ENCODE measurements around the gene TNFRSF13B.
"Not testable (repeated sequence)": the region's sequence is repeated elsewhere in the genome, so short reads cannot be mapped to it uniquely, and the experiment has no call there.

The TNFRSF13B gene

GRCh38 chr17:16961792-16962191, 10.1 kb downstream of the TNFRSF13B start:
- no peak for DNase-seq
- H3K36me3 ChIP-seq: no peaks in the 10 kb centered on the region
- no peaks in the 10 kb centered on the region for H3K27me3 ChIP-seq (ENCODE audit: insufficient read depth, low read depth, severe bottlenecking)
- TF ChIP-seq, protein P1, sequence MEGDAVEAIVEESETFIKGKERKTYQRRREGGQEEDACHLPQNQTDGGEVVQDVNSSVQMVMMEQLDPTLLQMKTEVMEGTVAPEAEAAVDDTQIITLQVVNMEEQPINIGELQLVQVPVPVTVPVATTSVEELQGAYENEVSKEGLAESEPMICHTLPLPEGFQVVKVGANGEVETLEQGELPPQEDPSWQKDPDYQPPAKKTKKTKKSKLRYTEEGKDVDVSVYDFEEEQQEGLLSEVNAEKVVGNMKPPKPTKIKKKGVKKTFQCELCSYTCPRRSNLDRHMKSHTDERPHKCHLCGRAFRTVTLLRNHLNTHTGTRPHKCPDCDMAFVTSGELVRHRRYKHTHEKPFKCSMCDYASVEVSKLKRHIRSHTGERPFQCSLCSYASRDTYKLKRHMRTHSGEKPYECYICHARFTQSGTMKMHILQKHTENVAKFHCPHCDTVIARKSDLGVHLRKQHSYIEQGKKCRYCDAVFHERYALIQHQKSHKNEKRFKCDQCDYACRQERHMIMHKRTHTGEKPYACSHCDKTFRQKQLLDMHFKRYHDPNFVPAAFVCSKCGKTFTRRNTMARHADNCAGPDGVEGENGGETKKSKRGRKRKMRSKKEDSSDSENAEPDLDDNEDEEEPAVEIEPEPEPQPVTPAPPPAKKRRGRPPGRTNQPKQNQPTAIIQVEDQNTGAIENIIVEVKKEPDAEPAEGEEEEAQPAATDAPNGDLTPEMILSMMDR (IDR thresholded peaks at IDR 0.05; ENCODE audit: low read depth, low read length): no peak
- no peak overlapping the region for H3K27ac ChIP-seq
- no peak overlapping the region for H3K4me3 ChIP-seq (ENCODE audit: low read depth, low read length)
- H3K9me3 ChIP-seq (ENCODE audit: severe bottlenecking): peaks cover 4% of the 10 kb centered on the region

- not testable (repeated sequence) for H3K36me3 ChIP-seq; DNase-seq; H3K4me3 ChIP-seq (ENCODE audit: low read depth, low read length); H3K27ac ChIP-seq; H3K9me3 ChIP-seq (ENCODE audit: severe bottlenecking); H3K27me3 ChIP-seq (ENCODE audit: insufficient read depth, low read depth, severe bottlenecking)
These were observed 10.9 kb downstream of the TNFRSF13B start for GRCh38 chr17:16961022-16961421.

GRCh38 chr17:16955011-16955410, 16.9 kb downstream of the TNFRSF13B start:
- not testable (repeated sequence) for H3K4me3 ChIP-seq (ENCODE audit: low read depth, low read length); H3K9me3 ChIP-seq (ENCODE audit: severe bottlenecking); H3K36me3 ChIP-seq

DNA sequence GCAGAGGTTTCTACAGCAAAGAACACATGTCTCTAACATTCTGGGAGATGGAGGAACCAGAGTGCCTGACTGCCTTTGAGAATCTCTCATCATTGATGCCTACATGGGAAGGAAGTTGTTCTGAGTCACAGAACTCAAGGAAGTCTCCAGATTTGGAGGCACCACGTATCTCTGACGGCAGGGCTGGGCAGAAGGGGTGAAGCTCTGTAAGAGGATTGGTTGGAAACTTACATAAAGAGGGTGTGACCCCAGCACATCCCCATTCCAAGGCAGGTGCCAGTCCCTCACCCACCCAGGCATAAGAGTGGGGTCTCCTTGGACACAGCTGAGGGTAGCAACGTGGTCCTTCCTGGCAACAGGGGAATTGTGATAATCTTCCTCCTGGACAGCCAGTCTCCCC, 17.4 kb downstream of the TNFRSF13B start:
- Histone ChIP-seq H3K27me3 (ENCODE audit: insufficient read depth, low read depth, severe bottlenecking) (no peaks in the 10 kb centered on the region), H3K9me3 (ENCODE audit: severe bottlenecking) (no peaks in the 10 kb centered on the region), H3K36me3 (no peaks in the 10 kb centered on the region), H3K27ac (no peak overlapping the region), H3K4me3 (ENCODE audit: low read depth, low read length) (no peak overlapping the region)
- no peak for DNase-seq
- TF ChIP-seq, protein P1 (IDR thresholded peaks at IDR 0.05; ENCODE audit: low read depth, low read length): no peak

More at GRCh38 chr17:16955011-16955410, 16.9 kb downstream of the TNFRSF13B start:
- H3K27ac ChIP-seq; H3K27me3 ChIP-seq (ENCODE audit: insufficient read depth, low read depth, severe bottlenecking); DNase-seq: not testable (repeated sequence)

DNA sequence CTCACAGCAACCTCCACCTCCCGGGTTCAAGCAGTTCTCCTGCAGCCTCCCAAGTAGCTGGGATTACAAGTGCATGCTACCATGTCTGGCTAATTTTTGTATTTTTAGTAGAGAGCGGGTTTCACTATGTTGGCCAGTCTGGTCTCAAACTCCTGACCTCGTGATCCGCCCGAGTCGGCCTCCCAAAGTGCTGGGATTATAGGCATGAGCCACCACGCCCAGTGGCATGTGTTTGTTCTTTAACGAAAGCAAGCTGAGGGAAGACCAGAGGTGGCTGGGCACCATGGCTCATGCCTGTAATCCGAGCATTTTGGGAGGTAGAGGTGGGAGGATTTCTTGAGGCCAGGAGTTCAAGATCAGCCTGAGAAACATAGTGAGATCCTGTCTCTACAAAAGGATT, 18.1 kb downstream of the TNFRSF13B start:
- no peak overlapping the region for H3K27ac ChIP-seq
- no peak for DNase-seq
- H3K9me3 ChIP-seq (ENCODE audit: severe bottlenecking): peaks cover 4% of the 10 kb centered on the region
- H3K36me3 ChIP-seq: no peaks in the 10 kb centered on the region
- H3K4me3 ChIP-seq (ENCODE audit: low read depth, low read length): no peak overlapping the region
- H3K27me3 ChIP-seq (ENCODE audit: insufficient read depth, low read depth, severe bottlenecking): no peaks in the 10 kb centered on the region
- TF ChIP-seq, protein P1 (IDR thresholded peaks at IDR 0.05; ENCODE audit: low read depth, low read length): no peak

GRCh38 chr17:16953347-16953746, 18.6 kb downstream of the TNFRSF13B start:
- TF ChIP-seq, protein P1 (IDR thresholded peaks at IDR 0.05; ENCODE audit: low read depth, low read length): no peak
- H3K4me3 ChIP-seq (ENCODE audit: low read depth, low read length): no peak overlapping the region
- H3K27me3 ChIP-seq (ENCODE audit: insufficient read depth, low read depth, severe bottlenecking): no peaks in the 10 kb centered on the region
- H3K9me3 ChIP-seq (ENCODE audit: severe bottlenecking): peaks cover 7% of the 10 kb centered on the region
- no peak overlapping the region for H3K27ac ChIP-seq
- H3K36me3 ChIP-seq: no peaks in the 10 kb centered on the region
- DNase-seq: no peak

DNA sequence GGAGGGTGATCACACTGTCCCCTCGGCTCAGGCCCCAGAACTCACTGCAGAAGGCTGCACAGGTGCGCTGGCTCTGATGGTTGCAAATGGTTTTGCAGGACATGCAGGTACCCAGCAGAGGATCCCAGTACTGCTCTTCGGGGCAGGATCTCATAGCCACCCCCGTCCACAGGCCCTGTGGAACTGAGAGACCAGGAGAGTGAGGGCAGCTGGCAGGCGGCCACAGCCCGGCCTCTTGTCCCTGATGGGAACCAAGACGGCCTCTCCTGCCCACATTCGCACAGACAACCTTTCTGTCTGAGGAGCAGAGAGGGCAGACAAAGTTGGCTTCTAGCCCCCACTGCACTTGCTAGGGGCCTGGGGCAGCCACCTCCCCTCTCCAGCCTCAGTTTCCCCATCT, 19.5 kb downstream of the TNFRSF13B start:
- Histone ChIP-seq H3K27ac (no peak overlapping the region), H3K9me3 (ENCODE audit: severe bottlenecking) (peaks cover 7% of the 10 kb centered on the region), H3K36me3 (no peaks in the 10 kb centered on the region), H3K4me3 (ENCODE audit: low read depth, low read length) (no peak overlapping the region), H3K27me3 (ENCODE audit: insufficient read depth, low read depth, severe bottlenecking) (no peaks in the 10 kb centered on the region)
- TF ChIP-seq, protein P1 (IDR thresholded peaks at IDR 0.05; ENCODE audit: low read depth, low read length): no peak
- DNase-seq: no peak

Data from WERI-Rb-1 (cell line).